Fibroblast of lung (primary cell): Measurements from ENCODE around the gene PIK3IP1. TPM values are rescaled to one million over a fixed set of nuclear protein-coding genes. Genes with fewer than 3 reads are reported as not detected.

Source experiments
- DNase-seq, 2 donors: peaks; one replicate each; pipeline versions ENCODE4 v3.0.0 to v3.0.0-alpha.2; 2010; ENCODE audit warnings: low read depth in 2 of 2
- H2AFZ ChIP-seq: 2 replicates; pipeline ENCODE4 v1.5.1; 2012; ENCODE audit warnings: low read length, control low read depth, inconsistent platforms
- H3K27ac ChIP-seq: 2 replicates; pipeline ENCODE4 v1.5.1; 2011; ENCODE audit warnings: low read length, control low read depth; ENCODE audit not compliant: insufficient read depth
- H3K27me3 ChIP-seq: 2 replicates; pipeline ENCODE4 v1.5.1; 2011; ENCODE audit warnings: mild to moderate bottlenecking, low read length; ENCODE audit not compliant: control insufficient read depth, insufficient read depth
- H3K36me3 ChIP-seq: 2 replicates; pipeline ENCODE4 v1.5.1; 2011; ENCODE audit warnings: low read length; ENCODE audit not compliant: control insufficient read depth, insufficient read depth
- H3K4me1 ChIP-seq: 2 replicates; pipeline ENCODE4 v1.5.1; 2011; ENCODE audit warnings: low read length; ENCODE audit not compliant: control insufficient read depth, insufficient read depth; ENCODE audit errors: extremely low read depth
- H3K4me2 ChIP-seq: 2 replicates; pipeline ENCODE4 v1.5.1; 2011; ENCODE audit warnings: low read length, control low read depth; ENCODE audit not compliant: insufficient read depth; ENCODE audit errors: extremely low read depth
- H3K4me3 ChIP-seq, 4 experiments: fragments of 200-600 bp in 1 of 4; sonication (generic) in 1 of 4; replicated peaks in 1 of 4; 2 replicates each; pipeline ENCODE4 v1.5.1; 2011 to 2016; ENCODE audit warnings: low read length in 4 of 4, low read depth in 3 of 4, mild to moderate bottlenecking in 3 of 4, control low read depth in 2 of 4, inconsistent platforms in 1 of 4, mixed read lengths in 1 of 4; ENCODE audit not compliant: insufficient read depth in 1 of 4; ENCODE audit errors: control extremely low read depth in 1 of 4
- H3K79me2 ChIP-seq: 2 replicates; pipeline ENCODE4 v1.5.1; 2012; ENCODE audit warnings: mild to moderate bottlenecking, low read length, inconsistent platforms; ENCODE audit not compliant: control insufficient read depth, insufficient read depth
- H3K9ac ChIP-seq: 2 replicates; pipeline ENCODE4 v1.5.1; 2011; ENCODE audit warnings: mild to moderate bottlenecking, low read length, control low read depth; ENCODE audit not compliant: insufficient read depth
- H3K9me3 ChIP-seq: 2 replicates; pipeline ENCODE4 v1.5.1; 2012; ENCODE audit warnings: low read depth, low read length; ENCODE audit not compliant: control insufficient read depth, insufficient read depth
- H4K20me1 ChIP-seq: 2 replicates; pipeline ENCODE4 v1.5.1; 2011; ENCODE audit warnings: low read length; ENCODE audit not compliant: control insufficient read depth, insufficient read depth; ENCODE audit errors: extremely low read depth
- EZH2 ChIP-seq: IDR thresholded peaks from 2 replicates; pipeline ENCODE4 v1.5.1; 2012; ENCODE audit warnings: low read length, control low read depth, mild to moderate bottlenecking; ENCODE audit errors: missing control alignments
- polyA plus RNA-seq, 2 donors: library from polyadenylated mRNA; depleted of rRNA in 1 of 2; stranded (reverse) in 1 of 2; unstranded in 1 of 2; fragments of >200 nt; gene quantifications; 2 replicates each; pipeline ENCODE4 v1.2.1, GENCODE V29; 2011 to 2012; ENCODE audit warnings: missing spikeins in 1 of 2
- total RNA-seq: library from RNA; depleted of rRNA; stranded (reverse); fragments of >200 nt; gene quantifications from 2 replicates; pipeline ENCODE4 v1.2.1, GENCODE V29; 2014
- TF ChIP-seq, protein P1 (sequence below), 2 donors: IDR thresholded peaks in 1 of 2; conservative IDR thresholded peaks in 1 of 2; 1 replicate in 1 of 2; 2 replicates in 1 of 2; pipeline ENCODE4 v1.5.1; 2011 to 2012; ENCODE audit warnings: low read length in 2 of 2, control low read depth in 1 of 2, inconsistent platforms in 1 of 2, low read depth in 1 of 2, mild to moderate bottlenecking in 1 of 2

Gene PIK3IP1
- total and polyA plus RNA-seq, 2 donors (not counting 1 experiment from before 2014, with no cell fraction given) = 32.1 to 81.6 TPM

GRCh38 chr22:31287818-31288495, 4.3 kb downstream of the PIK3IP1 start:
- Histone ChIP-seq H3K4me1 (peaks cover 2% of the 10 kb centered on the region), H3K4me3 (no peak overlapping the region), H3K27me3 (no peaks in the 10 kb centered on the region), H3K36me3 (peaks cover 11% of the 10 kb centered on the region), H3K9me3 (no peaks in the 10 kb centered on the region), H3K4me2 (no peak overlapping the region), H2AFZ (no peak overlapping the region), H3K9ac (no peak overlapping the region), H3K79me2 (peaks cover 2% of the 10 kb centered on the region), H4K20me1 (no peaks in the 10 kb centered on the region), H3K27ac (no peak overlapping the region)
- no peak for DNase-seq
- TF ChIP-seq, protein P1, sequence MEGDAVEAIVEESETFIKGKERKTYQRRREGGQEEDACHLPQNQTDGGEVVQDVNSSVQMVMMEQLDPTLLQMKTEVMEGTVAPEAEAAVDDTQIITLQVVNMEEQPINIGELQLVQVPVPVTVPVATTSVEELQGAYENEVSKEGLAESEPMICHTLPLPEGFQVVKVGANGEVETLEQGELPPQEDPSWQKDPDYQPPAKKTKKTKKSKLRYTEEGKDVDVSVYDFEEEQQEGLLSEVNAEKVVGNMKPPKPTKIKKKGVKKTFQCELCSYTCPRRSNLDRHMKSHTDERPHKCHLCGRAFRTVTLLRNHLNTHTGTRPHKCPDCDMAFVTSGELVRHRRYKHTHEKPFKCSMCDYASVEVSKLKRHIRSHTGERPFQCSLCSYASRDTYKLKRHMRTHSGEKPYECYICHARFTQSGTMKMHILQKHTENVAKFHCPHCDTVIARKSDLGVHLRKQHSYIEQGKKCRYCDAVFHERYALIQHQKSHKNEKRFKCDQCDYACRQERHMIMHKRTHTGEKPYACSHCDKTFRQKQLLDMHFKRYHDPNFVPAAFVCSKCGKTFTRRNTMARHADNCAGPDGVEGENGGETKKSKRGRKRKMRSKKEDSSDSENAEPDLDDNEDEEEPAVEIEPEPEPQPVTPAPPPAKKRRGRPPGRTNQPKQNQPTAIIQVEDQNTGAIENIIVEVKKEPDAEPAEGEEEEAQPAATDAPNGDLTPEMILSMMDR (conservative IDR thresholded peaks at IDR 0.05 in 1 of 2, IDR thresholded peaks at IDR 0.05 in 1 of 2; ENCODE audit: low read depth in 1 of 2, low read length in 2 of 2) = no peak

DNA sequence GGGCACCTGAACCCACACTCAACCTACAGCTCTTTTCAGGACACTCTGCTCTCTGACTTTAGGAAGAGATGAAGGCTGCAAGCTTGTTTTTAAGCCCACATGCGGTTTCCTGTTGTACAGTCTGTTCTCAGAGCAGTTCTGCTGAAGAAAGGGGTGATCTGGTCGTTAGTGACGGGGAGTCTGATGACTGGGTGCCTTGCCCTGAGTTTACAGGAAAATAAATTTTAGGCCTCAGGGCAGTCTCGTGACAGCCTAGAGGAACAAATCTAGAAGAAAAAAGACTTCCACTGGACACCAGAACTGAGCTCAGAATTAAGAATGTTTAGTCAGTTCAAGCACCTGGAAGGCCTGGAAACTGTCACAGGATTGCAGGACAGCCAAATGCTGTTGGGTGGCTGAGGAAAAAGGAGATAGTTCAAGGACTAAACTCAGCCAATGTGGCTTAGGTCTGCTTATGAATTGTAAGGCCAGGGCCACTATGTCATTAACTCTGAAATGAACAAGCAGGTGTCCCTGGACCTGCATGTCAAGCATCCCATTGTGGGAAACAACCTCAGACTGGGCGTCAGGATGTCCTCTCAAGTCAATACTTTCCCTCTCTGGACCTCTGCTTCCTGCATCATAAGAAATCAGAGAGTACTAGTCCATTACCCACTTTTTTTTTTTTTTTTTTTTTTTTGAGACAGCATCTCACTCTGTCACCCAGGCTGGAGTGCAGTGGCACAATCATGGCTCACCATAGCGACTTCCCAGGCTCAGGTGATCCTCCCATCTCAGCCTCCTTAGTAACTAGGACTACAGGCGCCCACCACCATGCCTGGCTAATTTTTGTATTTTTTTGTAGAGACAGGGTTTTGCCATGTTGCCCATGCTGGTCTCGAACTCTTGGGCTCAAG, 5.7 kb downstream of the PIK3IP1 start:
- Histone ChIP-seq H3K27ac (no peak overlapping the region), H2AFZ (no peak overlapping the region), H3K9ac (no peak overlapping the region), H3K27me3 (no peaks in the 10 kb centered on the region), H3K36me3 (peaks cover 11% of the 10 kb centered on the region), H3K79me2 (no peaks in the 10 kb centered on the region), H3K9me3 (no peaks in the 10 kb centered on the region), H4K20me1 (no peaks in the 10 kb centered on the region), H3K4me2 (no peak overlapping the region), H3K4me1 (peaks cover 2% of the 10 kb centered on the region), H3K4me3 (no peak overlapping the region)
- TF ChIP-seq, protein P1 (conservative IDR thresholded peaks at IDR 0.05 in 1 of 2, IDR thresholded peaks at IDR 0.05 in 1 of 2; ENCODE audit: low read depth in 1 of 2, low read length in 2 of 2) = no peak
- TF ChIP-seq EZH2 = no peak
- DNase-seq = no peak

DNA sequence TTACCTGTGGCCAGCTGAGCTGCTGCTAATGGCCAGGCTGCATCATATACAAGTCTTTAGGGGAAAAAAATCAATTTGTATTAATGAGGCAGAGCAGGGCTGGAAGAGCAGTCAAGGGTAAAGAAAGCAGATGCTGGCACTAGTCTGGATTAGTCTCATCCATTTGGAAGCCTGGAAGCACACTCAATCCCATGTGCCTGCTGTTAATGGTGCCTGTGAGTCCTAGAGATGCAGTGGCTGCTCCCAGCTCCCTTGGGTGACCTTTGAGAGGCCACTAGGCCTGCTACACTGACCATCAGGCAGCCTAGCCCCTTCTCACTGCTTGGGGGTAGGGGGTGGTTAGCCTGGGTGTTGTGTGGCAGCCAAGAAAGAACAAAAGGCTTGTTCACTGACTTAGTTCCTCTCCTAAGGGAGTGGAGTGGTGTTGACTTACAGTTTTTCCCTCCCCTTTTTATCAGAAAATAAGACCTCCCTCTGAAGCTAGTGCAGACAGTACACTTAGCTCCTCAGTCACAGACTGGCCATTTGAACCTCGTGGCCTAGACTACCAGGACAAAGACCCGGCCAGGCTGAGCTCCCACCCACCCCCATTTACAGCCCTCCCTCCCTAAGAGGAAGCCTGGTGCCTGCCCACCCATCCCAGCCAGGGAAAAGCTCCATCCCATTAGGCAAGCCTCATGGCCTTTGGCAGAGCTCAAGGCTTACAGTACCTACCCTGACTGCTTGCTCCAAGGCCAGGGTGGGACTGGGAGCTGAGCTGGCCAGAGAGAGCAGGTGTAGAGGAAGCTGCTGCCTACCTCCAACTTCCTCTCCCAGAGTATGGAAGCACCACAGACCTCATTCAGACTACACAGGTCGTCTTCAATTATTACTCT, 7.8 kb downstream of the PIK3IP1 start:
- H3K4me2 ChIP-seq = no peak overlapping the region
- no peak overlapping the region for H3K27ac ChIP-seq
- no peaks in the 10 kb centered on the region for H3K79me2 ChIP-seq
- no peaks in the 10 kb centered on the region for H3K4me1 ChIP-seq
- H3K27me3 ChIP-seq = no peaks in the 10 kb centered on the region
- H2AFZ ChIP-seq = no peak overlapping the region
- TF ChIP-seq, protein P1 (conservative IDR thresholded peaks at IDR 0.05 in 1 of 2, IDR thresholded peaks at IDR 0.05 in 1 of 2; ENCODE audit: low read depth in 1 of 2, low read length in 2 of 2) = no peak
- no peak for TF ChIP-seq EZH2
- H3K4me3 ChIP-seq = no peak overlapping the region
- peaks cover 11% of the 10 kb centered on the region for H3K36me3 ChIP-seq
- H3K9me3 ChIP-seq = no peaks in the 10 kb centered on the region
- H3K9ac ChIP-seq = no peak overlapping the region
- no peak for DNase-seq
- no peaks in the 10 kb centered on the region for H4K20me1 ChIP-seq
